ENCODE data around the gene DNM2. TPM values are rescaled to one million over a fixed set of nuclear protein-coding genes. Genes with fewer than 3 reads are reported as not detected.
"Not testable (repeated sequence)": the region's sequence is repeated elsewhere in the genome, so short reads cannot be mapped to it uniquely, and the experiment has no call there.

DNM2 gene
- total RNA-seq, 6 experiments from 2014 or later, result 54.0 to 86.9 (median 68.3) TPM

DNA sequence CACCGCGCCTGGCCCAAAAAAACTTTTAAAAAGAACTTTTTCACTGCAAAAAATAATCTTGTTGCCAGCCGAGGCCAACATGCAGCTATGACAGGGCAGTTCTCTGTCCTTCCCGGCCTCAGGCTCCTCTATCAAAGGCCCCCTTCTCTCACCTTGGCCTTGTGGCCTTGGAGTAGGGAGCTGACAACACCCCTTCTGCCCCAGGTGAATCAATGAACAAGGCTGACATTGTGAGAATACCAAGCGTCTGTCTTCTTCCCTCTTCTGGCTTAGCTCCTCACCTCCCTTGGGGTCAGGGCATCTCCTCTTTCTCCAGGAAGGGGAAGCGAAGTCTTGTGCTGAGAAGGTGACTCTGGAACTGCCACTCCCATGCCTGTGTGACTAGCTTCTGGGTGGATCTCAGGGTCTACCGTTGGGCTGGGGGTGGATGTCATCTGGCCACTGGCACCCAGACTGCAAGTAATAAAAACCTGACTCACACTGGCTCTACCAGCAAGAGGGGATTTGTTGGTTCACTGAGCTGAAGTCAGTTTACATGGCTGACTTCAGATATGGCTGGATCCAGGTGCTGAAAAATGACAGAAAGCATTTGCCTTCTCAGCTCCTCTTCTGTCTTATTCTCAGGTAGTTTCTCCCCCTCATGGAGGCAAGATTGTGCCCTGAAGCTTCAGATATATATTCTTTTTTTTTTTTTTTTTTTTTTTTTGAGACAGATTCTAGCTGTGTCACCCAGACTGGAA is 136.6 kb downstream of the DNM2 start:
- no peaks in the 10 kb centered on the region for H3K4me1 ChIP-seq
- no peak for ATAC-seq
- TF ChIP-seq POLR2A (IDR thresholded peaks at IDR 0.05), result no peak
- TF ChIP-seq, protein P1, sequence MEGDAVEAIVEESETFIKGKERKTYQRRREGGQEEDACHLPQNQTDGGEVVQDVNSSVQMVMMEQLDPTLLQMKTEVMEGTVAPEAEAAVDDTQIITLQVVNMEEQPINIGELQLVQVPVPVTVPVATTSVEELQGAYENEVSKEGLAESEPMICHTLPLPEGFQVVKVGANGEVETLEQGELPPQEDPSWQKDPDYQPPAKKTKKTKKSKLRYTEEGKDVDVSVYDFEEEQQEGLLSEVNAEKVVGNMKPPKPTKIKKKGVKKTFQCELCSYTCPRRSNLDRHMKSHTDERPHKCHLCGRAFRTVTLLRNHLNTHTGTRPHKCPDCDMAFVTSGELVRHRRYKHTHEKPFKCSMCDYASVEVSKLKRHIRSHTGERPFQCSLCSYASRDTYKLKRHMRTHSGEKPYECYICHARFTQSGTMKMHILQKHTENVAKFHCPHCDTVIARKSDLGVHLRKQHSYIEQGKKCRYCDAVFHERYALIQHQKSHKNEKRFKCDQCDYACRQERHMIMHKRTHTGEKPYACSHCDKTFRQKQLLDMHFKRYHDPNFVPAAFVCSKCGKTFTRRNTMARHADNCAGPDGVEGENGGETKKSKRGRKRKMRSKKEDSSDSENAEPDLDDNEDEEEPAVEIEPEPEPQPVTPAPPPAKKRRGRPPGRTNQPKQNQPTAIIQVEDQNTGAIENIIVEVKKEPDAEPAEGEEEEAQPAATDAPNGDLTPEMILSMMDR (IDR thresholded peaks at IDR 0.05), result no peak
- 73% methylated on average over 4 of the region's 7 CpGs for WGBS (ENCODE audit: insufficient coverage, low coverage, low lambda C conversion rate, missing lambda C conversion rate)
- no peak overlapping the region for H3K4me3 ChIP-seq
- H3K36me3 ChIP-seq, result no peaks in the 10 kb centered on the region
- H3K27me3 ChIP-seq, result no peaks in the 10 kb centered on the region
- no peak for DNase-seq
- no peak overlapping the region for H3K27ac ChIP-seq
- intact Hi-C loops (cut with DNase I), result no loop called here
- H3K9me3 ChIP-seq, result no peaks in the 10 kb centered on the region

DNA sequence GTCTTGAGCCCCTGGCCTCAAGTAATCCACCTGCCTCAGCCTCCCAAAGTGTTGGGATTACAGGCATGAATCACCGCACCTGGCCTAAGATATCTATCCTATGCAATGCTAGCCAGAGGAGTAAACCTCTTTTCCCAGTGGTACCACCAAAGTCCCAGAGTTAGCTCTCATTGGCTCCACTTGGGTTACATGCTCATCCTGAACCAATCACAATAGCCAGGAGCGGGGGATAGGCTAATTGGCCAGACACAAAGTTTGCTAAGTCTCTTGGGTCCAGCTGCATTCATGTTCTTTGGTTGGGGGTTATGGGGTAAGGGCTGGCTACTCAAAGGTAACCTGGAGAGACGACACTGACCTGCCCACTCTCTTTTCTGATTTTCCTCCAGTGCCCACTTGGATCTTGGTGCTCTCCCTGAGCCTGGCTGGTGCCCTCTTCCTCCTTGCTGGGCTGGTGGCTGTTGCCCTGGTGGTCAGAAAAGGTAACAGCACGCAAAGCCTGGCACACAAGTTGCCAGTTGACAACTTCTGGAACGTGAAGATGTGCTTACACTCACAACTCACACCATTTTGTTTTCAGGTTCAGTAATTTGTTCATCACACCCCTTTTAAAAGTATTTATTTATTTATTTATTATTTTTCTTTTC is 138.1 kb downstream of the DNM2 start:
- Histone ChIP-seq H3K27ac (no peak overlapping the region), H3K27me3 (no peaks in the 10 kb centered on the region), H3K4me1 (no peaks in the 10 kb centered on the region), H3K4me3 (no peak overlapping the region), H3K9me3 (no peaks in the 10 kb centered on the region), H3K36me3 (no peaks in the 10 kb centered on the region)
- intact Hi-C loops (cut with DNase I), result no loop called here
- TF ChIP-seq, protein P1 (IDR thresholded peaks at IDR 0.05), result peak; percentile 16 to 46 (median 33)
- no peak for TF ChIP-seq POLR2A (IDR thresholded peaks at IDR 0.05)
- peak in 2 of 4 donors; percentile 43 to 54 for ATAC-seq
- DNase-seq, result no peak
- WGBS (ENCODE audit: insufficient coverage, low coverage, low lambda C conversion rate, missing lambda C conversion rate), result 63% methylated on average over 5 of the region's 5 CpGs

DNA sequence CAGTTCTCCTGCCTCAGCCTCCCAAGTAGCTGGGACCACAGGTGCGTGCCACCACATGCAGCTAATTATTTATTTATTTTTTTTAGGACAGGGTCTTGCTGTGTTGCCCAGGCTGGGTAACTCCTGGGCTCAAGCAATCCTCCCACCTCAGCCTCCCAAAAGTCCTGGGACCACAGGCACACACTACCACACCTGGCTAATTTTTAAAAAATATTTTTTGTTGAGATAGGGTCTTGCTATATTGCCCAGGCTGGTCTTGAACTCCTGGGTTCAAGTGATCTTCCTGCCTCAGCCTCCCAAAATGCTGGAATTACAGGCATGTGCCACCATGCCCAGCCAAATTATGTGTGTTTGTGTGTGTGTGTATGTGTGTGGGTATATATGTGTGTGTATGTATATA is 139.0 kb downstream of the DNM2 start:
- H3K27me3 ChIP-seq; H3K36me3 ChIP-seq; DNase-seq; intact Hi-C loops (cut with DNase I); ATAC-seq; H3K4me3 ChIP-seq; H3K27ac ChIP-seq; H3K9me3 ChIP-seq; H3K4me1 ChIP-seq: not testable (repeated sequence)
- no CpG with 5 or more reads among the region's 1 CpG for WGBS (ENCODE audit: insufficient coverage, low coverage, low lambda C conversion rate, missing lambda C conversion rate)

DNA sequence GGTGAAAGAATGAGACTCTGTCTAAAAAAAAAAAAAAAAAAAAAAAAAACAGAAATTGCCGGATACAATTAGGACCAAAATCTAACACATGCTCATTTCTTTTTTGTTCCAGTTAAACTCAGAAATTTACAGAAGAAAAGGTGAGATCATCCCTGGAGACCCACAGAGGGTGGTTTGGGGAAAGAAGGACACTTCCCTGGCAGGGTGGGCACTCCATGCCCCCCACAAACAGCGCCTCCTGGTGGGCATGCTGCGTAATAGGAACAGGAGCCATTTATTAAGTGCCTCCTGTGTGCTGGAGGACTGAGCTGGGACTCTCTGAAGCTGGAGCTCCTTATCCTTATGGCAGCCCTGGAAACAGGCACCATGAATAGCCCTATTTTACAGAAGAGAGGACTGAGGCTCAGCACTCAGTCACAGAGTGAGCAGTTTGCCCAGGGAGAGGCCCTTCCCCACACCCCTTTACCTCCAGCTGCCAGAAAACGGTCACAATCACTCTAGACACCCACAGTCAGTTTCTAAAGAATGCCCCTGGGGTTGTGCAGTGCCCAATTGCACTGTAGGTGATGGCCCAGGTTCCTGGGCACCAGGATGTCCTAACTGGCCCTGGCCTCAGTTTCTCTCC is 140.4 kb downstream of the DNM2 start:
- DNase-seq (no peak), ATAC-seq (peak in 1 of 4 donors; percentile 28)
- no peaks in the 10 kb centered on the region for H3K27me3 ChIP-seq
- no peak overlapping the region for H3K4me3 ChIP-seq
- H3K36me3 ChIP-seq, result no peaks in the 10 kb centered on the region
- H3K9me3 ChIP-seq, result no peaks in the 10 kb centered on the region
- no peak overlapping the region for H3K27ac ChIP-seq
- TF ChIP-seq POLR2A (IDR thresholded peaks at IDR 0.05), result no peak
- TF ChIP-seq, protein P1 (IDR thresholded peaks at IDR 0.05), result peak; percentile 17 to 53 (median 44)
- intact Hi-C loops (cut with DNase I), result no loop called here
- H3K4me1 ChIP-seq, result no peaks in the 10 kb centered on the region
- WGBS (ENCODE audit: insufficient coverage, low coverage, low lambda C conversion rate, missing lambda C conversion rate), result 77% methylated on average over 2 of the region's 4 CpGs
